ENCODE data around the gene INSYN2B.

INSYN2B gene

GRCh38 chr5:169933127-169933526 lies 47.2 kb downstream of the INSYN2B start:
- DNase-seq (ENCODE audit: low read depth) = no peak

GRCh38 chr5:169923988-169924387 lies 56.3 kb downstream of the INSYN2B start:
- no peak for DNase-seq (ENCODE audit: low read depth)

- DNase-seq (ENCODE audit: low read depth) = no peak
These were observed 57.8 kb downstream of the INSYN2B start for GRCh38 chr5:169922474-169922873.

GRCh38 chr5:169921949-169922348 lies 58.3 kb downstream of the INSYN2B start:
- DNase-seq (ENCODE audit: low read depth) = no peak

GRCh38 chr5:169921384-169921783 lies 58.9 kb downstream of the INSYN2B start:
- no peak for DNase-seq (ENCODE audit: low read depth)

GRCh38 chr5:169920474-169920873 lies 59.8 kb downstream of the INSYN2B start:
- DNase-seq (ENCODE audit: low read depth) = no peak

- DNase-seq (ENCODE audit: low read depth) = no peak
These were observed 62.1 kb downstream of the INSYN2B start for GRCh38 chr5:169918228-169918627.

- DNase-seq (ENCODE audit: low read depth) = no peak
These were observed 62.8 kb downstream of the INSYN2B start for GRCh38 chr5:169917500-169917899.

DNA sequence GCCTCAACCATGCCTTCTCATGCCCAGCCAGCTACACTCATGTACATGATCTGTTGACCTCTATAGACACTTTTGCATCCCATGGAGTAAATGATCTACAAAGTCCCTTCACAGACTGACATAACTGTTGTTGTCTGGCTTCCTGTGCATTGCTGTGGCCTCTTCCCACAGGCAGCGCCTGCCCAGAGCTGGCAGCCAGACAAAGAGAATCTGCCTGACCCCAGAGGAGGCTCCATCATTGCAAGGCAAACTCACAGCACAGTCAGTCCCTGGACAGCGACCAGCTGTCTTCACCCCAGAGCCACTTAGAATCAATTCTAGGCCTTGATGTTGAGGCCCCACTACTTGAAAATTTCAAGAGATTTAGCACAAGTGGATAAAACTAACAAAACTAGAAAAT lies 65.5 kb downstream of the INSYN2B start:
- DNase-seq (ENCODE audit: low read depth) = no peak

DNA sequence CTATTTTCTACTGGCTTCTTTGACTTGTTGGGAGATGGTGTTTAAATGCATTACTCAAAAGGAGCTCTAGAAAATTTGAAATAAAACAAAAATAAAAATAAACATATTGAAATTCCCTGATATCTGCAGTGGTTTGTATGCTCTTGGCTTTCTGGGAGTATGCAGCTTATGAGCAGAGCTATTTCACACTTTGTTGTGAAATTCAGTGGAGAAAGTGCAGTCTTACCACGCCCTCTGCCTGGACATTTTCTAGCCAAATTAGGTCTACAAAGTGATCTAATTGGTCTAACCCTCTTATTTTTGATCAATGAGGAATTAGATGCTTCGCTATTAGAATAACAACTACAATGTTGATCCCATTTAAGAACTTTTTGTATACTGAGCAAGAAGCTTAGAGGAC lies 66.8 kb downstream of the INSYN2B start:
- no peak for DNase-seq (ENCODE audit: low read depth)

- DNase-seq (ENCODE audit: low read depth) = no peak
These were observed 68.7 kb downstream of the INSYN2B start for GRCh38 chr5:169911448-169912212.

DNA sequence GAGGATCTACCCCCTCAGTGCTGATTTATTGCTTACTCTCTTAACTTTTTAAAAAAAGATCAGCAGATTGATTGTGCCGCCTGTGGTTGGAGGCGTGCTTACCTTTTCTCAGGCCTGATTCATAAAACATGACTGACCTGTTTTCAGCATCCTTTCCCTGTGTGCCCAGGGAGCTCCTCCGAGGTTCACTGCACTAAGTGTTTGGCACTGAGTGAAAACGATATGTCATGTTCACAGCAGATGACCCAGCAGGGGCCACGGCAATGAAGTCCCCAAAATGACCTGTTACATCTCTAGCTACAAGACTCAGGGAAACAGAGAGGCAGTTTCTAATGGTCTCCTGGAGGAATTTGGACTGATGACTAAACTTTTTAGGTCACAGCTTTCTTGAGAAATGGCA lies 69.9 kb downstream of the INSYN2B start:
- DNase-seq (ENCODE audit: low read depth) = no peak

GRCh38 chr5:169909945-169910344 lies 70.3 kb downstream of the INSYN2B start:
- DNase-seq (ENCODE audit: low read depth) = no peak

DNA sequence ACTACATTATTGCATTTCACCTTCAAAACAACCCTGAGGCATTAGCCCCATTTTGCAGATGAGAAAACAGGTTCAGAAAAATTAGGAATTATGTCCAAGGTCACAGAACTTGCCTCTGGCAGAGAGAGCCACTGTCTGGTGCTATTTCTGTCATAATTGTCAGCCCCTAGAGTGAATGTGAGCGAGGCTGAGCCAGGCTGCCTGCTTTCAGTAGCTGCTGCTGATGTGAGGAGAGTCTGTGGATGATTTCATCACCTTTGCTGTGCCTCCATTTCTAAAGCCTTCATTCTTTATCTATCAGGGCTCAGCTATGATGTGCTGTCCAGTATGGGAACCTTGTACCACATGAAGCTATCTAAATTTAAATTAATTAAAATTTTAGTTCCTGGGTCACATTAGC lies 71.4 kb downstream of the INSYN2B start:
- DNase-seq (ENCODE audit: low read depth) = no peak

- no peak for DNase-seq (ENCODE audit: low read depth)
These were observed 73.3 kb downstream of the INSYN2B start for GRCh38 chr5:169906745-169907649.

GRCh38 chr5:169905017-169905416 lies 75.3 kb downstream of the INSYN2B start:
- no peak for DNase-seq (ENCODE audit: low read depth)

DNA sequence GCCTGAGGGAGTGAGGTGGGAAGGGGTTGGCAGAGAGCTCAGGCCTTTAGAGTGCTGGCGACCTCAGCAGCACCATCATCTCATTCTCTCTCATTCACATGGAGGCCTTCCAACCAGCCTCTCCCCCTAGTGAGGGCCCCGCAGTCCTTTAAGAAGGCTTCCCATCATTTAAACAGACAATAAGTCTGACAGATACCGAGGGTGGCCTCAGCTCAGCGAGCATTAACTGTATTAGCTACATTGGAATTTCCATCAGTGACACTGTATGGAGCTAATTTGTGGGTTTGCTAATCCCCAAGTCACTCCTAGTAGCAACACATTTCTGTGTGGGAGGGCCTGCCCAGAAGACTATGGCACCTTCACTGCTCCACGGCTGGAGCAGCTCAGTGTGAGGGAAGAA lies 75.8 kb downstream of the INSYN2B start:
- no peak for DNase-seq (ENCODE audit: low read depth)

DNA sequence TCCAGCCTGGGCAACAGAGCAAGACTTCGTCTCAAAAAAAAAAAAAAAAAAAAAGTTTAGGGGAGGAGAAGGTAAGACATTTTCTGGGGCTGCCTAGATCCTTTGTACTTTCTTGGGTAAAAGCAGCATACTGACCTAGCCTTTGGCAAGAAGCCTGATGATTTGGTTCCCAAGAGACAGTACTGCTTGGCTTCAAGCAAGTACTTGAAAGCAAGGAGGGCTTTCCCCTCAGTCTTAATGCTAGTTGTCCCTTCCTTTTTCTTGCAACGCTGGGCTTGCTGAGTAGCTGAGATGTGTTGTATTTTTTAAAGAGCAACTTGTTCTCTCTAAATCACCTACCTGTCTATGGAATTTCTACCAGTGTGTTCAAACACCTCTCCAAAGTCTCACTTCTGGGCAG lies 76.2 kb downstream of the INSYN2B start:
- no peak for DNase-seq (ENCODE audit: low read depth)

GRCh38 chr5:169901896-169902295 lies 78.4 kb downstream of the INSYN2B start:
- DNase-seq (ENCODE audit: low read depth) = no peak

- DNase-seq (ENCODE audit: low read depth) = no peak
These were observed 82.8 kb downstream of the INSYN2B start for GRCh38 chr5:169897481-169897880.

DNA sequence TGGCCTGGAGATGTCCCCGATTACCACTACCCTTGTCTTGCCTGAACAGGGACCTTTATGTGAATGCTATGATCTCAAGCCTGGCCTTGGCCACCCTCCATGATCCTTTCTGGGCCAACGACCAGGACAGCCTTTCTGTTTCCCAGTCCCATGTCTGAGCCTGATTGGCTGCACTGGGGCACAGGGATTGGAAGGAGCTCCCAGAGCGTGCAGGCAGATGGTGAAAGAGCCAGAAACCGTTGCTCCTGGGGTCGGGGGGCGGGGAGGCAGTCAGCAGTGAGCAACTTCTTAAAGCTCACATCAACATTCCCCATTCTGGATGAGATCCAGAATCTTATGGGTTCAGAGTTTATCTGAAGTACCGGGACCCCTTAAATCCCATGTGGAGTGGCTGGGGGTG lies 84.4 kb downstream of the INSYN2B start:
- no peak for DNase-seq (ENCODE audit: low read depth)

- no peak for DNase-seq (ENCODE audit: low read depth)
These were observed 86.7 kb downstream of the INSYN2B start for GRCh38 chr5:169893571-169893970.

- no peak for DNase-seq (ENCODE audit: low read depth)
These were observed 87.3 kb downstream of the INSYN2B start for GRCh38 chr5:169893010-169893409.
